Tibial nerve (tissue), 4 donors: ENCODE results near the gene CACNA1H.

Source experiments
- EP300 ChIP-seq, 2 donors: sonication (generic); formaldehyde crosslinking; IDR thresholded peaks; one replicate each; pipeline ENCODE4 v1.6.1; 2017; ENCODE audit warnings: antibody characterized with exemption in 2 of 2, mild to moderate bottlenecking in 1 of 2
- POLR2A ChIP-seq, 2 donors: fragments of 450-650 bp; IDR thresholded peaks; one replicate each; pipeline ENCODE4 v1.6.1; 2017; ENCODE audit warnings: antibody characterized with exemption in 2 of 2, mild to moderate bottlenecking in 2 of 2, moderate library complexity in 2 of 2
- TF ChIP-seq, protein P1 (sequence below), 5 experiments: fragments of 200-600 bp in 3 of 5; fragments of 450-650 bp in 2 of 5; sonication (generic) in 3 of 5; IDR thresholded peaks; one replicate each; pipeline ENCODE4 v1.5.1; 2016 to 2019; ENCODE audit warnings: antibody characterized with exemption in 5 of 5, mild to moderate bottlenecking in 3 of 5, moderate library complexity in 2 of 5

DNA sequence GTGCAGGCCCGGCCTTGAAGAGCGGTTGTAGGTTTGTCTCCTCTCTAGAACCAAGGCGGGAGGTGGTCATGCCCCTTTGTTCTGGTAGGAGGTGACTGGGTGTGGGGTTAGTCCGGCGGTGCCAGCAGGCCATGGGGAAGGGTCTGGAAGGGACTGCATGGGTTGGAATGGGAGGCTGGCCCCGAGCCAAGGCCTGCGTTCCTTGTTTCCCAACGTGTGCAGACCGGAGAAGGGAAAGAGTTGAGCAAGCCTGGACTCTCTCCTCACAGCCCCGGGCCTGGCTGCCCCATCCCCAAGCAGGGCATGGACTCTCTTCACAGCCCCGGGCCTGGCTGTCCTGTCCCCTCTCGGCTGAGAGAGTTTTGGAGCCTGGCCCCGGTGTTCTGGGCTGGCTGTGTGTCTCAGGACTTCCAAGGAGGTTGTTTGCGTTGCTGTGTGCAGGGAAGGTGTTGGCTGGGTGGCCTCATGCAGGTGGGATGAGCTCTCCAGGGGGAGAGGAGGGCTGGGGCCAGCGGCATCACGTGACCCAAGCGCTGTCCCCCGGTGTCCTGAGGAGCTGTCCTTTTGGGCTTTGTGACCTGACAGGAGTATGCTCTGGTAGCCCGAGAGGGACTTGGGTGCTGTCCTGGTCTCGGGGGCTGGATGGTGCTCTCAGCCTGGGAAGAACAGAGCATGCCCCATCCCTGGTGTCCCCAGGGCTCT lies 2.6 kb downstream of the CACNA1H start:
- TF ChIP-seq, protein P1, sequence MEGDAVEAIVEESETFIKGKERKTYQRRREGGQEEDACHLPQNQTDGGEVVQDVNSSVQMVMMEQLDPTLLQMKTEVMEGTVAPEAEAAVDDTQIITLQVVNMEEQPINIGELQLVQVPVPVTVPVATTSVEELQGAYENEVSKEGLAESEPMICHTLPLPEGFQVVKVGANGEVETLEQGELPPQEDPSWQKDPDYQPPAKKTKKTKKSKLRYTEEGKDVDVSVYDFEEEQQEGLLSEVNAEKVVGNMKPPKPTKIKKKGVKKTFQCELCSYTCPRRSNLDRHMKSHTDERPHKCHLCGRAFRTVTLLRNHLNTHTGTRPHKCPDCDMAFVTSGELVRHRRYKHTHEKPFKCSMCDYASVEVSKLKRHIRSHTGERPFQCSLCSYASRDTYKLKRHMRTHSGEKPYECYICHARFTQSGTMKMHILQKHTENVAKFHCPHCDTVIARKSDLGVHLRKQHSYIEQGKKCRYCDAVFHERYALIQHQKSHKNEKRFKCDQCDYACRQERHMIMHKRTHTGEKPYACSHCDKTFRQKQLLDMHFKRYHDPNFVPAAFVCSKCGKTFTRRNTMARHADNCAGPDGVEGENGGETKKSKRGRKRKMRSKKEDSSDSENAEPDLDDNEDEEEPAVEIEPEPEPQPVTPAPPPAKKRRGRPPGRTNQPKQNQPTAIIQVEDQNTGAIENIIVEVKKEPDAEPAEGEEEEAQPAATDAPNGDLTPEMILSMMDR (IDR thresholded peaks at IDR 0.05): no peak
- TF ChIP-seq POLR2A (IDR thresholded peaks at IDR 0.05) (no peak), EP300 (IDR thresholded peaks at IDR 0.05) (no peak)
